ENCODE data around the gene ARID1B.

ARID1B gene

DNA sequence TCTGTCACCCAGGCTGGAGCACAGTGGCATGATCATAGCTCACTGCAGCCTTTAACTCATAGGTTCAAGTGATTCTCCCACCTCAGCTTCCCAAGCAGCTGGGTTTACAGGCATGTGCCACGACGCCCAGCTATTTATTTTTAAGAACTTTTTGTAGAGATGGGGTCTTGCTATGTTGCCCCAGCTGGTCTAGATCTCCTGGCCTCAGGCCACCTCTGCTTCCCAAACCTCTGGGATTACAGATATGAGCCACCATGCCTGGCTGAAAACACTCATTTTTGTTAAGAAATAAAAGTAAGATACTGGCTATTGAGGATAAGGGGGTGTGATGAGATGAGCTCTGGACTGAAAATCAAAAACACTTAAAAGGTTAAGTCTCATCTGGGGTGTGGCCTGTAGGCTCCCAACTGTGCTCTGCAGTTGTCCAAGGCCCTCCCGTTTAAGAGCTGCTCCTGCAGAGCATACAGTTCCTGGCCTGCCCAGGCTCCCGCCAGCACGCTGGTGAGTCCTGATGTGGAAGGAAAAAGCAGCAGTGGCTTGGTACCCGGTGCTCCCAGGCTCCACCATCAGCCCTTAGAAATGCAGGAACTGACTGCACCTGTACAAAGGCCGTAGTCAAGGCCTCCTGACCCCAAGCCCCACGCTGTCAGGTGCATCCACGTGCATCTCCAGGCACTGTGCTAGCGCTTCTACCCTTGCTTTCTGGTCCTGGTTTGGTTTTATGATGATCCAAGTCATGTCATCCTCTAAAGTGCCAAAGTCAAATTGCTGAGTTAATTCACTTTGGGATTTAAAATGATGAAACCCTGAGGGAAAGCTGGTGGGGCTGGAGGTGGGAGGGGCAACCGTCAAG, 434.7 kb downstream of the ARID1B start:
- no peak for DNase-seq (ENCODE audit: extremely low read depth, low read depth)
- H3K4me3 ChIP-seq (replicated peaks; ENCODE audit: low read depth, low read length) = no peak overlapping the region
- TF ChIP-seq, protein P1, sequence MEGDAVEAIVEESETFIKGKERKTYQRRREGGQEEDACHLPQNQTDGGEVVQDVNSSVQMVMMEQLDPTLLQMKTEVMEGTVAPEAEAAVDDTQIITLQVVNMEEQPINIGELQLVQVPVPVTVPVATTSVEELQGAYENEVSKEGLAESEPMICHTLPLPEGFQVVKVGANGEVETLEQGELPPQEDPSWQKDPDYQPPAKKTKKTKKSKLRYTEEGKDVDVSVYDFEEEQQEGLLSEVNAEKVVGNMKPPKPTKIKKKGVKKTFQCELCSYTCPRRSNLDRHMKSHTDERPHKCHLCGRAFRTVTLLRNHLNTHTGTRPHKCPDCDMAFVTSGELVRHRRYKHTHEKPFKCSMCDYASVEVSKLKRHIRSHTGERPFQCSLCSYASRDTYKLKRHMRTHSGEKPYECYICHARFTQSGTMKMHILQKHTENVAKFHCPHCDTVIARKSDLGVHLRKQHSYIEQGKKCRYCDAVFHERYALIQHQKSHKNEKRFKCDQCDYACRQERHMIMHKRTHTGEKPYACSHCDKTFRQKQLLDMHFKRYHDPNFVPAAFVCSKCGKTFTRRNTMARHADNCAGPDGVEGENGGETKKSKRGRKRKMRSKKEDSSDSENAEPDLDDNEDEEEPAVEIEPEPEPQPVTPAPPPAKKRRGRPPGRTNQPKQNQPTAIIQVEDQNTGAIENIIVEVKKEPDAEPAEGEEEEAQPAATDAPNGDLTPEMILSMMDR (IDR thresholded peaks at IDR 0.05; ENCODE audit: low read depth, low read length, missing control alignments) = no peak

DNA sequence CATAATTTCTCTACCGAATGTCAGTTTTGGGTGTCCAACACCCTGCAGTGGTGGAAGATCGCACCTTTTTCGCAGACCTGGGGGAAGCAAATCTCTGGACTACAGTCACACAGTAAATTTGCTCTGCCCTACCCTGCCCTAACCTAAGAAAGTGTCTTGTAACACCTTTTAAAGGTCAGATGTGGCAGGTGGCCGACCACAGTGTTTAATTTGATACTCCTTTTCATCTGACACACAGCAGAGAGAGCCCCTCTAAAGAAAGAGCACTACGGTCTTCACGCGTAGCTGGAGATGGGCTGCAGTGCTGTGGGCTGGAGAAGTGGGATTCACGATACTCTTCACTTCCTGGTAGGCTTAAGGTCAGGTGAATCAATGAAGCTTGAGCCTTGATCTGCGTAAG, 436.2 kb downstream of the ARID1B start:
- TF ChIP-seq, protein P1 (IDR thresholded peaks at IDR 0.05; ENCODE audit: low read depth, low read length, missing control alignments) = no peak
- DNase-seq (ENCODE audit: extremely low read depth, low read depth) = no peak
- no peak overlapping the region for H3K4me3 ChIP-seq (replicated peaks; ENCODE audit: low read depth, low read length)

DNA sequence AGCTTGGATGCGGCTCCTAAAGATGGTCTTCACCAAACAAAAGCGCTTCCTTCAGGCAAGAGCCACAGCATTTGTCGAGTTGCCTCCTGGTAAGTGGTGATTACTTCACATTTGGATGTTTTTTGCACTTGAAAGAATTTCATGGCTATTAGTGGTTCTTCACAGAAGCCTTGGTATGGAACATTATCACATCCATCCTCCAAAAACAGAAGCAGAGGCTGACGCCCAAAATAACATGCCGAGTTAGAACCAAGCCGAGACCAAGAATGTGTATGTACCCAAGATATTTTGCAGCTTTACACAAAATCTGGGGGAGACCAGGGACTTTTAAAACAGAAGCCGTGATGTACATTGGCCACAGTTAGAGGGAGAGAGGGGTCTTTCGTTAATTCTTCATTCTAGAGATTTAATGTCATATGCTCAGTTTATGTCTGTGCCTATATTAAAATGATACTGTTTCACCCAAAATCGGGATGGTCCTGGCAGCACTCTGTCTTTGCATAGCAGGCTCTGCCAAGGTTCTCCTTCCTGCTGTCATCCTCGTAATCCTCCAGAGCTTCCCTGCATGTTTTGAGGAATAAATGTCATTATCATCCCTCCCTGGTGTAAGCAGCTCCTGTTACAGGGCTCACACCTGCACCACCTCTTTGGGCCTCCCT, 436.9 kb downstream of the ARID1B start:
- no peak overlapping the region for H3K4me3 ChIP-seq (replicated peaks; ENCODE audit: low read depth, low read length)
- no peak for DNase-seq (ENCODE audit: extremely low read depth, low read depth)
- TF ChIP-seq, protein P1 (IDR thresholded peaks at IDR 0.05; ENCODE audit: low read depth, low read length, missing control alignments) = no peak

DNA sequence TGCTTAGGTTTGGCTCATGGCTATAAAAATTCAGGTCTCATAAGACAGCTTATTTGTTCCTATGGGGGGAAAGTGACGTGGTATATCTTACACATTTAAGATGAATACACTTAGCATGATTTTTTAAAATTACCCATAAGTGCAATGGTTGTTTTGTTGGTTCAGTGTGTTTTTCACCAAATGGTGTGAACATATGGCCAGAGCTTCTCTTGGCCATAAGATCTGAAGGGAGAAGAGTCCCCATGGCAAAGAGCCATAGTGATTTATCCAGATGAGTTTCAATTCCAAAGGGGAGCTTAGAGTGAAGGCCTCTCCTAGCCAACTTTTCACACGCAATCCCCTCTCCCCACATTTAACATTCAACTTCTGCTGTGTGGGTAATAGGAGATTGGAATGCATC, 438.5 kb downstream of the ARID1B start:
- no peak for DNase-seq (ENCODE audit: extremely low read depth, low read depth)
- H3K4me3 ChIP-seq (replicated peaks; ENCODE audit: low read depth, low read length) = no peak overlapping the region
- TF ChIP-seq, protein P1 (IDR thresholded peaks at IDR 0.05; ENCODE audit: low read depth, low read length, missing control alignments) = no peak

DNA sequence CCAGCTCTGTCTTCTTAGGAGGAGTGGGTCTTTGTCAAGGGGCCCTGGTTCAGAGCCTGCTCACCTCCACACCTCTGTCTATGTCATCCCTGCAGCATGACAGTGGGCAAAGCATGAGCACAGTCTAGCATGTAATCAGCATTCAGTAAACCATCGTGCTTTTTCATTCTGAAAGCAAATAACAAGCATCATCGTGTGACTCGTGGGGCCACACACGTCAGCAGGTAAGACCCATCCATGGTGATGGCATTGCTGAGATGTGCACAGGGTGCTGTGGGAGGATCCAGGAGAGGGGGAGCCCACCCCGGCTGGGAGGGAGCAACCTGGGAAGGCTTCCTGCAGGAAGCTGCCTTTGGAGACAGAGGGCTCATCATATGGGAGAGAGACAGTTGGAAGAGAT, 439.4 kb downstream of the ARID1B start:
- H3K4me3 ChIP-seq (replicated peaks; ENCODE audit: low read depth, low read length) = no peak overlapping the region
- TF ChIP-seq, protein P1 (IDR thresholded peaks at IDR 0.05; ENCODE audit: low read depth, low read length, missing control alignments) = no peak
- DNase-seq (ENCODE audit: extremely low read depth, low read depth) = no peak

DNA sequence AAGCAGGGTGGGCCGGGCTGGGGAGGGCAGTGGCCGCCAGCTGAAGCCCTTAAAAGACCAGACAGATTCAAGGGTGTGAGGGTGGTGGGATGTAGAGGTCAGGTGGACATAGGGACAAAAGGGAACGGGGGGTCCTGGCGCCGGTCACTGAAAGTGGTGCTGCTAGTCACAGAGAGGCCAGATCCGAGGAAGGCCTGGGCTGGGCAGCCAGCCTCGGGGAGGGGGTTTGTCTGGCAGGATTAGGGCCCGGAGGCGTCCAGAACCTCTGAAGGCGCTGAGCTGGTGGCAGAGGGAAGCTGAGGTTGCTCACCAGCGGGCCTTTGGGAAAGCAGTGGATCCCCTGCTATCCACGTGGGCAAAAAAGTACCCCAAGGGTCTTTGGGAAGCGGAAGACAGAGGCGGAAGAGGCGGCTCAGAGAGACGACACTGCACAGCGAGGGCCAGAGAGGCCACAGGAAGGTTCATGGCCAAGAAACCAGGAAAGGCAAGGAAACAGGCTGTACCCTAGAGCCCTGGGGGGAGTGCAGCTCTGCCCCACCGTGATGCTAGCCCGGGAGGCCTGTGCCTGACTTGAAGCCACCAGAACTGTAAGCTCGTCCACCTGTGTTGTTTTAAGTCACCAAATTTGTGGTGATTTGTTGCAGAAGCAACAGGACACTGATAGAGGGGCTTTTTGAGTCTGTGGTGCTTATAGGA, 440.2 kb downstream of the ARID1B start:
- no peak for DNase-seq (ENCODE audit: extremely low read depth, low read depth)
- H3K4me3 ChIP-seq (replicated peaks; ENCODE audit: low read depth, low read length) = no peak overlapping the region
- TF ChIP-seq, protein P1 (IDR thresholded peaks at IDR 0.05; ENCODE audit: low read depth, low read length, missing control alignments) = no peak
